ENCODE results near the gene EXPH5.
A peak's percentile ranks its signal among the peaks of the same experiment; 100 is the strongest.

The EXPH5 gene

DNA sequence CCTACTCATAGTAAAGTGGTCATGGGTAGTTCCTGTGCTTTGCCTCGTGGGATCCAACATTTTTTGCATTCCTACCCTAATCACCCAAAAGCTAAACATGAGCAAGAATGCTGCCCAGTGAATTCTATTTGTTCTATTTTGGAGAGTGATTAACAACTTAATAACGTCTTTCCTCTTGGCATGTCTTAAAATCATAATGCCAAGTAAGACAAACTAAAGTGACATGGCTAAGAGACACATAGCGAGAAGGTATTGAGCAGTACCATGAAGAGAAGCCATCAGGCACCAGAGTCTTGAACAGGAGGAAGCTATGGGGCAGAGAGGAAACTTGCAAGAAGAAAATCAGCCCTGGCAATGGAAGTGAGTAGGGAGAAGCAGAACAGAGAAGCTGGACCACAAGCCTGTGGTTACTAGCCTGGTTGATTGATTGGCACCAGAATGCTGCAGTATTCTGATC lies 32.0 kb downstream of the EXPH5 start:
- no peak; the same call in 2 of the 3 replicates for ATAC-seq
- TF ChIP-seq ZFP30 (CRISPR knock-in tag; IDR thresholded peaks at IDR 0.05) (no peak), TCF4 (CRISPR knock-in tag; IDR thresholded peaks at IDR 0.05; ENCODE audit: borderline replicate concordance) (no peak), ZFP3 (CRISPR knock-in tag; IDR thresholded peaks at IDR 0.05) (no peak), ZNF8 (CRISPR knock-in tag; IDR thresholded peaks at IDR 0.05) (no peak)
- TF ChIP-seq, protein P1, sequence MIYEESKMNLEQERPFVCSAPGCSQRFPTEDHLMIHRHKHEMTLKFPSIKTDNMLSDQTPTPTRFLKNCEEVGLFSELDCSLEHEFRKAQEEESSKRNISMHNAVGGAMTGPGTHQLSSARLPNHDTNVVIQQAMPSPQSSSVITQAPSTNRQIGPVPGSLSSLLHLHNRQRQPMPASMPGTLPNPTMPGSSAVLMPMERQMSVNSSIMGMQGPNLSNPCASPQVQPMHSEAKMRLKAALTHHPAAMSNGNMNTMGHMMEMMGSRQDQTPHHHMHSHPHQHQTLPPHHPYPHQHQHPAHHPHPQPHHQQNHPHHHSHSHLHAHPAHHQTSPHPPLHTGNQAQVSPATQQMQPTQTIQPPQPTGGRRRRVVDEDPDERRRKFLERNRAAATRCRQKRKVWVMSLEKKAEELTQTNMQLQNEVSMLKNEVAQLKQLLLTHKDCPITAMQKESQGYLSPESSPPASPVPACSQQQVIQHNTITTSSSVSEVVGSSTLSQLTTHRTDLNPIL (CRISPR knock-in tag; IDR thresholded peaks at IDR 0.05; ENCODE audit: low read depth), result no peak

DNA sequence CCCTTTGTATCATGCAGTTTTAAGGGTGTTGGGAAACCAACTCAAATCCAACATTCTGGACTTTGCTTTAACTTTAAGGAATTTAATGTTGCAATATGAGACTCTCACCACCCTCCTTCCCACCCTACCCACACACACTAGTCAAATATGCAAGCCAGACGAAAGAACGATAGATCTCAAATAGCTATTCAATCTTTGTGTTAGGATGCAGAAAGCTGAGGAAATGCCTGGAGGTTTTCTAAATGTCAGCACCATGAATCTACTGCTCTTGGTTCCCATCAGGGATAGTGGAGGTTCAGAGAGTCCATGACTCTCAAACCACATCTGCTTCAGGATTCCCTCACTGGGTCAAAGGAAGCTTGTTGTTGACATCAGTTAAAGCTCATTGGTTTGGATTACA lies 33.7 kb downstream of the EXPH5 start:
- TF ChIP-seq CSDC2 (CRISPR knock-in tag; IDR thresholded peaks at IDR 0.05) (no peak), GLIS3 (CRISPR knock-in tag; IDR thresholded peaks at IDR 0.05) (no peak), ZNF70 (CRISPR knock-in tag; IDR thresholded peaks at IDR 0.05) (no peak), ZNF8 (CRISPR knock-in tag; IDR thresholded peaks at IDR 0.05) (no peak), ZFP30 (CRISPR knock-in tag; IDR thresholded peaks at IDR 0.05) (no peak), ESRRG (CRISPR knock-in tag; IDR thresholded peaks at IDR 0.05) (no peak), TCF4 (CRISPR knock-in tag; IDR thresholded peaks at IDR 0.05; ENCODE audit: borderline replicate concordance) (no peak), TOX (CRISPR knock-in tag; IDR thresholded peaks at IDR 0.05; ENCODE audit: borderline replicate concordance) (no peak), ZFP3 (CRISPR knock-in tag; IDR thresholded peaks at IDR 0.05) (no peak), BACH2 (CRISPR knock-in tag; IDR thresholded peaks at IDR 0.05; ENCODE audit: borderline replicate concordance) (no peak), RARB (CRISPR knock-in tag; IDR thresholded peaks at IDR 0.05) (no peak)
- TF ChIP-seq, protein P2, sequence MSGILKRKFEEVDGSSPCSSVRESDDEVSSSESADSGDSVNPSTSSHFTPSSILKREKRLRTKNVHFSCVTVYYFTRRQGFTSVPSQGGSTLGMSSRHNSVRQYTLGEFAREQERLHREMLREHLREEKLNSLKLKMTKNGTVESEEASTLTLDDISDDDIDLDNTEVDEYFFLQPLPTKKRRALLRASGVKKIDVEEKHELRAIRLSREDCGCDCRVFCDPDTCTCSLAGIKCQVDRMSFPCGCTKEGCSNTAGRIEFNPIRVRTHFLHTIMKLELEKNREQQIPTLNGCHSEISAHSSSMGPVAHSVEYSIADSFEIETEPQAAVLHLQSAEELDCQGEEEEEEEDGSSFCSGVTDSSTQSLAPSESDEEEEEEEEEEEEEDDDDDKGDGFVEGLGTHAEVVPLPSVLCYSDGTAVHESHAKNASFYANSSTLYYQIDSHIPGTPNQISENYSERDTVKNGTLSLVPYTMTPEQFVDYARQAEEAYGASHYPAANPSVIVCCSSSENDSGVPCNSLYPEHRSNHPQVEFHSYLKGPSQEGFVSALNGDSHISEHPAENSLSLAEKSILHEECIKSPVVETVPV (CRISPR knock-in tag; IDR thresholded peaks at IDR 0.05), result no peak
- TF ChIP-seq, protein P3, sequence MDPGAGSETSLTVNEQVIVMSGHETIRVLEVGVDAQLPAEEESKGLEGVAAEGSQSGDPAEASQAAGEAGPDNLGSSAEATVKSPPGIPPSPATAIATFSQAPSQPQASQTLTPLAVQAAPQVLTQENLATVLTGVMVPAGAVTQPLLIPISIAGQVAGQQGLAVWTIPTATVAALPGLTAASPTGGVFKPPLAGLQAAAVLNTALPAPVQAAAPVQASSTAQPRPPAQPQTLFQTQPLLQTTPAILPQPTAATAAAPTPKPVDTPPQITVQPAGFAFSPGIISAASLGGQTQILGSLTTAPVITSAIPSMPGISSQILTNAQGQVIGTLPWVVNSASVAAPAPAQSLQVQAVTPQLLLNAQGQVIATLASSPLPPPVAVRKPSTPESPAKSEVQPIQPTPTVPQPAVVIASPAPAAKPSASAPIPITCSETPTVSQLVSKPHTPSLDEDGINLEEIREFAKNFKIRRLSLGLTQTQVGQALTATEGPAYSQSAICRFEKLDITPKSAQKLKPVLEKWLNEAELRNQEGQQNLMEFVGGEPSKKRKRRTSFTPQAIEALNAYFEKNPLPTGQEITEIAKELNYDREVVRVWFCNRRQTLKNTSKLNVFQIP (CRISPR knock-in tag; IDR thresholded peaks at IDR 0.05; ENCODE audit: borderline replicate concordance, low read depth), result no peak
- ATAC-seq, result peak; percentile 52

DNA sequence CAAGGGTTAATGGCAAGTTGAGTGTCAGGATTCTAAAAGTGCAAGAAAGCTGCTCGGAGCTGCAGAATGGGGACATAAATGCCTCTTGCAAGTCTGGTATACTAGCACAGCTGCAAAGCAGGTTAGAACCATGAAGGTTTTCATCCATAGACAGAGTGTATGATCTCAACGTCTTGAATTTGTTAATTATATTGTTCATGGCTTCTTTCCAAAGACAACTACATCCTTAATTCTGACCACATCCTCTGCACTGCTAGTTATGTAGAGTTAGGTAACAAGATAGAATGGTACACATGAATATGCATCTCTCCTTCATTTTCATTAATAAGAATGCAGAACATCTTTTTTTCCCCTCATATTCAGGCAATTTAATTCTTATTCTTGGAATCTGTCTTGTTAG lies 34.2 kb downstream of the EXPH5 start:
- ATAC-seq, result peak; percentile 71
- TF ChIP-seq OSR1 (CRISPR knock-in tag; IDR thresholded peaks at IDR 0.05), result no peak
- TF ChIP-seq, protein P4, sequence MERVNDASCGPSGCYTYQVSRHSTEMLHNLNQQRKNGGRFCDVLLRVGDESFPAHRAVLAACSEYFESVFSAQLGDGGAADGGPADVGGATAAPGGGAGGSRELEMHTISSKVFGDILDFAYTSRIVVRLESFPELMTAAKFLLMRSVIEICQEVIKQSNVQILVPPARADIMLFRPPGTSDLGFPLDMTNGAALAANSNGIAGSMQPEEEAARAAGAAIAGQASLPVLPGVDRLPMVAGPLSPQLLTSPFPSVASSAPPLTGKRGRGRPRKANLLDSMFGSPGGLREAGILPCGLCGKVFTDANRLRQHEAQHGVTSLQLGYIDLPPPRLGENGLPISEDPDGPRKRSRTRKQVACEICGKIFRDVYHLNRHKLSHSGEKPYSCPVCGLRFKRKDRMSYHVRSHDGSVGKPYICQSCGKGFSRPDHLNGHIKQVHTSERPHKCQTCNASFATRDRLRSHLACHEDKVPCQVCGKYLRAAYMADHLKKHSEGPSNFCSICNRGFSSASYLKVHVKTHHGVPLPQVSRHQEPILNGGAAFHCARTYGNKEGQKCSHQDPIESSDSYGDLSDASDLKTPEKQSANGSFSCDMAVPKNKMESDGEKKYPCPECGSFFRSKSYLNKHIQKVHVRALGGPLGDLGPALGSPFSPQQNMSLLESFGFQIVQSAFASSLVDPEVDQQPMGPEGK (CRISPR knock-in tag; IDR thresholded peaks at IDR 0.05; ENCODE audit: borderline replicate concordance), result no peak
- no peak for TF ChIP-seq SNAI2 (CRISPR knock-in tag; IDR thresholded peaks at IDR 0.05)
- TF ChIP-seq PPARA (CRISPR knock-in tag; IDR thresholded peaks at IDR 0.05; ENCODE audit: borderline replicate concordance), result no peak
- TF ChIP-seq, protein P5, sequence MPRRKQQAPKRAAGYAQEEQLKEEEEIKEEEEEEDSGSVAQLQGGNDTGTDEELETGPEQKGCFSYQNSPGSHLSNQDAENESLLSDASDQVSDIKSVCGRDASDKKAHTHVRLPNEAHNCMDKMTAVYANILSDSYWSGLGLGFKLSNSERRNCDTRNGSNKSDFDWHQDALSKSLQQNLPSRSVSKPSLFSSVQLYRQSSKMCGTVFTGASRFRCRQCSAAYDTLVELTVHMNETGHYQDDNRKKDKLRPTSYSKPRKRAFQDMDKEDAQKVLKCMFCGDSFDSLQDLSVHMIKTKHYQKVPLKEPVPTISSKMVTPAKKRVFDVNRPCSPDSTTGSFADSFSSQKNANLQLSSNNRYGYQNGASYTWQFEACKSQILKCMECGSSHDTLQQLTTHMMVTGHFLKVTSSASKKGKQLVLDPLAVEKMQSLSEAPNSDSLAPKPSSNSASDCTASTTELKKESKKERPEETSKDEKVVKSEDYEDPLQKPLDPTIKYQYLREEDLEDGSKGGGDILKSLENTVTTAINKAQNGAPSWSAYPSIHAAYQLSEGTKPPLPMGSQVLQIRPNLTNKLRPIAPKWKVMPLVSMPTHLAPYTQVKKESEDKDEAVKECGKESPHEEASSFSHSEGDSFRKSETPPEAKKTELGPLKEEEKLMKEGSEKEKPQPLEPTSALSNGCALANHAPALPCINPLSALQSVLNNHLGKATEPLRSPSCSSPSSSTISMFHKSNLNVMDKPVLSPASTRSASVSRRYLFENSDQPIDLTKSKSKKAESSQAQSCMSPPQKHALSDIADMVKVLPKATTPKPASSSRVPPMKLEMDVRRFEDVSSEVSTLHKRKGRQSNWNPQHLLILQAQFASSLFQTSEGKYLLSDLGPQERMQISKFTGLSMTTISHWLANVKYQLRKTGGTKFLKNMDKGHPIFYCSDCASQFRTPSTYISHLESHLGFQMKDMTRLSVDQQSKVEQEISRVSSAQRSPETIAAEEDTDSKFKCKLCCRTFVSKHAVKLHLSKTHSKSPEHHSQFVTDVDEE (CRISPR knock-in tag; IDR thresholded peaks at IDR 0.05), result no peak
- TF ChIP-seq GLIS3 (CRISPR knock-in tag; IDR thresholded peaks at IDR 0.05), result no peak
- TF ChIP-seq RARB (CRISPR knock-in tag; IDR thresholded peaks at IDR 0.05), result no peak
- no peak for TF ChIP-seq ARNTL (CRISPR knock-in tag; IDR thresholded peaks at IDR 0.05; ENCODE audit: borderline replicate concordance, low read depth)
- TF ChIP-seq ISL1 (CRISPR knock-in tag; IDR thresholded peaks at IDR 0.05), result no peak
